Psoas muscle (tissue), 8 donors: ENCODE data around the gene MARS2. TPM values are rescaled to one million over a fixed set of nuclear protein-coding genes. Genes with fewer than 3 reads are reported as not detected.
"Not testable (repeated sequence)": the region's sequence is repeated elsewhere in the genome, so short reads cannot be mapped to it uniquely, and the experiment has no call there.

ENCODE experiments used
- ATAC-seq, 4 donors: fragments of 200-7000 bp; cut with Tn5 transposase; one replicate each; pipeline ENCODE4 v1.9.1; 2020; ENCODE audit warnings: moderate library complexity in 3 of 4, mild to moderate bottlenecking in 2 of 4
- DNase-seq, 2 donors: peaks; one replicate each; pipeline ENCODE4 v3.0.0-alpha.2; 2020
- H3K27ac ChIP-seq: fragments of 200-600 bp; one replicate; pipeline ENCODE4 v1.8.0; 2022
- H3K27me3 ChIP-seq, 3 donors: fragments of 200-600 bp in 1 of 3; one replicate each; pipeline versions ENCODE4 v1.6.1 to v1.8.0; 2013 to 2022; ENCODE audit warnings: low read length in 2 of 3, mild to moderate bottlenecking in 2 of 3, moderate library complexity in 1 of 3; ENCODE audit not compliant: insufficient read depth in 3 of 3
- H3K36me3 ChIP-seq, 2 donors: fragments of 200-600 bp in 1 of 2; one replicate each; pipeline versions ENCODE4 v1.6.1 to v1.8.0; 2013 to 2022; ENCODE audit warnings: low read depth in 1 of 2, mild to moderate bottlenecking in 1 of 2, moderate library complexity in 1 of 2; ENCODE audit not compliant: insufficient read depth in 1 of 2
- H3K4me1 ChIP-seq: fragments of 200-600 bp; one replicate; pipeline ENCODE4 v1.8.0; 2022
- H3K4me3 ChIP-seq: fragments of 200-600 bp; one replicate; pipeline ENCODE4 v1.8.0; 2022; ENCODE audit warnings: mild to moderate bottlenecking
- H3K9me3 ChIP-seq: fragments of 200-600 bp; one replicate; pipeline ENCODE4 v1.8.0; 2022
- WGBS, 3 donors: extraction: QIAGEN DNeasy Blood & Tissue Kit; methylation state at CpG; one replicate each; pipeline versions ENCODE4 v1.1.6 to v1.1.7; 2013; 5-methylcytosine and 5-hydroxymethylcytosine counted together
- intact Hi-C, 2 donors: fragments of 100-400 bp; cut with DNase I; formaldehyde crosslinking; loops; one replicate each; pipeline versions ENCODE4 v1.11.0 to v1.14.2; 2022
- polyA plus RNA-seq, 3 donors: library from polyadenylated mRNA; stranded (reverse); fragments of 200-250 nt; gene quantifications; one replicate each; pipeline ENCODE4 v1.2.3, GENCODE V29; 2013
- total RNA-seq, 4 donors: library from RNA; stranded (reverse); fragmentation: NEBNext Ultra II Directional in 2 of 4; extraction: Animal tissue kit (Norgen Biotek cat#: 25700) in 2 of 4; gene quantifications; one replicate each; pipeline versions ENCODE4 v1.2.1 to v1.2.4, GENCODE V29; 2021 to 2023
- TF ChIP-seq, protein P1 (sequence below): fragments of 200-600 bp; IDR thresholded peaks from one replicate; pipeline ENCODE4 v1.8.0; 2022; ENCODE audit warnings: antibody characterized with exemption
- donor health status: healthy with polysubstance abuse.
- donor health status: DM: no; HTN: no; CAD: no; lungs with moderate emphysema.
- donor health status: Bipolar disorder and iron deficiency.
- donor health status: healthy.
- donor health status: DM: yes; HTN: yes; CAD: no.
- donor health status: DM: no; HTN: no; CAD: no.
- donor health status: DM: no; HTN: no; CAD: no.
- donor health status: DM: yes; HTN: yes; CAD: no.

MARS2 gene
- total and polyA plus RNA-seq, 7 donors: 4.0 to 15.0 (median 8.2) TPM

DNA sequence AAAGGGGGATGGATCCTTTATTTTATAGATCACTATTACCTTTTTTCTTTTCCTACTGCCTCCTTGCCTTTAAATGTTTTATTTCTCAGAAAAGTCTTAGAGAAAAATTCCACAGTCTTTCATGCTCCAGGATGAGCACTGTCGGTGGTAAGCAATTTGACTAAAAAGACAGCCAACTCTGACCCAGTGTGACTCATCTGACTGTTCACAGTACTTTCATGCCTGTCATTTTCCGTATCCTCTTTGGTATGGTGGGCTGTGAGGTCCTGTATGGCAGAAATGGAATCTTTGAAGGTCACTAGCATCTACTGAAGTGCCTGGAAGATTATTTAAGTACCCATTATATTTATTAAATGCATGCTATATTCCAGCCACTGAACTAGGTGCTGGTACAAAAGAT lies 27.7 kb upstream of the MARS2 start:
- WGBS, 3 donors: 37 to 54% (median 48%) methylated on average over 2 of the region's 2 CpGs
- TF ChIP-seq, protein P1, sequence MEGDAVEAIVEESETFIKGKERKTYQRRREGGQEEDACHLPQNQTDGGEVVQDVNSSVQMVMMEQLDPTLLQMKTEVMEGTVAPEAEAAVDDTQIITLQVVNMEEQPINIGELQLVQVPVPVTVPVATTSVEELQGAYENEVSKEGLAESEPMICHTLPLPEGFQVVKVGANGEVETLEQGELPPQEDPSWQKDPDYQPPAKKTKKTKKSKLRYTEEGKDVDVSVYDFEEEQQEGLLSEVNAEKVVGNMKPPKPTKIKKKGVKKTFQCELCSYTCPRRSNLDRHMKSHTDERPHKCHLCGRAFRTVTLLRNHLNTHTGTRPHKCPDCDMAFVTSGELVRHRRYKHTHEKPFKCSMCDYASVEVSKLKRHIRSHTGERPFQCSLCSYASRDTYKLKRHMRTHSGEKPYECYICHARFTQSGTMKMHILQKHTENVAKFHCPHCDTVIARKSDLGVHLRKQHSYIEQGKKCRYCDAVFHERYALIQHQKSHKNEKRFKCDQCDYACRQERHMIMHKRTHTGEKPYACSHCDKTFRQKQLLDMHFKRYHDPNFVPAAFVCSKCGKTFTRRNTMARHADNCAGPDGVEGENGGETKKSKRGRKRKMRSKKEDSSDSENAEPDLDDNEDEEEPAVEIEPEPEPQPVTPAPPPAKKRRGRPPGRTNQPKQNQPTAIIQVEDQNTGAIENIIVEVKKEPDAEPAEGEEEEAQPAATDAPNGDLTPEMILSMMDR: no peak
- intact Hi-C loops: no loop called here
- Histone ChIP-seq H3K9me3 (no peaks in the 10 kb centered on the region), H3K36me3 (no peaks in the 10 kb centered on the region), H3K27ac (no peak overlapping the region), H3K4me3 (no peak overlapping the region), H3K4me1 (no peaks in the 10 kb centered on the region), H3K27me3 (no peaks in the 10 kb centered on the region)
- DNase-seq (no peak), ATAC-seq (no peak)

DNA sequence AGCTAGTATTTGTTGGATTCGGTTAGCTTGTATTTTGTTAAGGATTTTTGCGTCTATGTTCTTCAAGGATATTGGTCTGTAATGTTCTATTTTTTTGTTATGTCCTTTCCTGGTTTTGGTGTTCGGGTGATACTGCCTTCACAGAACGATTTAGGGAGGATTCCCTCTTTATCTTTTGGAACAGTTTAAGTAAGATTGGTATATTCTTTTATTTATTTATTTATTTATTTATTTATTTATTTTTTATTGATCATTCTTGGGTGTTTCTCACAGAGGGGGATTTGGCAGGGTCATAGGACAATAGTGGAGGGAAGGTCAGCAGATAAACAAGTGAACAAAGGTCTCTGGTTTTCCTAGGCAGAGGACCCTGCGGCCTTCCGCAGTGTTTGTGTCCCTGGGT lies 10.0 kb upstream of the MARS2 start:
- H3K9me3 ChIP-seq, ATAC-seq, H3K4me1 ChIP-seq, H3K36me3 ChIP-seq, H3K27me3 ChIP-seq, intact Hi-C loops, H3K27ac ChIP-seq, H3K4me3 ChIP-seq, DNase-seq: not testable (repeated sequence)
- WGBS, 3 donors: 96 to 97% (median 96%) methylated on average over 4 of the region's 6 CpGs

DNA sequence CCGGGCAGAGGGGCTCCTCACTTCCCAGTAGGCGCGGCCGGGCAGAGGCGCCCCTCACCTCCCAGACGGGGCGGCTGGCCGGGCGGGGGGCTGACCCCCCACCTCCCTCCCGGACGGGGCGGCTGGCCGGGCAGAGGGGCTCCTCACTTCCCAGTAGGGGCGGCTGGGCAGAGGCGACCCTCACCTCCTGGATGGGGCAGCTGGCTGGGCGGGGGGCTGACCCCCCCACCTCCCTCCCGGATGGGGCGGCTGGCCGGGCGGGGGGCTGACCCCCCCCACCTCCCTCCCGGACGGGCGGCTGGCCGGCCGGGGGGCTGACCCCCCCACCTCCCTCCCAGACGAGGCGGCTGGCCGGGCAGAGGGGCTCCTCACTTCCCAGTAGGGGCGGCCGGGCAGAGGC lies 9.2 kb upstream of the MARS2 start:
- H3K4me3 ChIP-seq, H3K36me3 ChIP-seq, H3K27ac ChIP-seq, intact Hi-C loops, H3K9me3 ChIP-seq, H3K27me3 ChIP-seq, ATAC-seq, H3K4me1 ChIP-seq, DNase-seq: not testable (repeated sequence)
- WGBS, 3 donors: 92 to 97% methylated on average over 12 to 16 of the region's 30 CpGs; no CpG with 5 or more reads in 1 of the 3 donors

GRCh38 chr2:197696571-197696970 lies 8.6 kb upstream of the MARS2 start:
- H3K9me3 ChIP-seq, H3K36me3 ChIP-seq, H3K27me3 ChIP-seq, H3K27ac ChIP-seq, ATAC-seq, H3K4me1 ChIP-seq, intact Hi-C loops, DNase-seq, H3K4me3 ChIP-seq: not testable (repeated sequence)
- WGBS, 3 donors: 92 to 97% (median 96%) methylated on average over 8 to 20 of the region's 29 CpGs

- not testable (repeated sequence) for H3K9me3 ChIP-seq, H3K4me1 ChIP-seq, H3K36me3 ChIP-seq, DNase-seq, H3K27me3 ChIP-seq, ATAC-seq, H3K4me3 ChIP-seq, H3K27ac ChIP-seq
- intact Hi-C loops: loop anchor here in 1 of 2 donors (10.0 kb wide), 1 partner anchor 425 kb away; no protein-coding TSS in a partner anchor
These were observed 5.4 kb upstream of the MARS2 start for GRCh38 chr2:197699724-197700123.

- no peaks in the 10 kb centered on the region for H3K4me1 ChIP-seq
- ATAC-seq: no peak
These were observed 4.2 kb upstream of the MARS2 start for GRCh38 chr2:197700960-197701359.

More at GRCh38 chr2:197700960-197701359, 4.2 kb upstream of the MARS2 start:
- TF ChIP-seq, protein P1: no peak
- H3K27ac ChIP-seq: no peak overlapping the region
- H3K9me3 ChIP-seq: no peaks in the 10 kb centered on the region
- 78 to 85% (median 83%) methylated on average over 3 of the region's 3 CpGs for WGBS, 3 donors
- H3K27me3 ChIP-seq: no peaks in the 10 kb centered on the region
- H3K36me3 ChIP-seq: no peaks in the 10 kb centered on the region
- intact Hi-C loops: loop anchor here in 1 of 2 donors (10.0 kb wide), 1 partner anchor 424 kb away; no protein-coding TSS in a partner anchor
- no peak for DNase-seq
- H3K4me3 ChIP-seq: no peak overlapping the region
